GM12878 (cell line): ENCODE measurements around the gene NTM.

ENCODE experiments used
- BCL11A ChIP-seq: IDR thresholded peaks from 2 replicates; pipeline ENCODE4 v1.6.1; 2011; ENCODE audit warnings: low read depth, low read length
- JUND ChIP-seq: IDR thresholded peaks from 2 replicates; pipeline ENCODE4 v1.6.1; 2012; ENCODE audit warnings: low read depth, mild to moderate bottlenecking, low read length, improper control_type of control experiment, moderate library complexity
- NR2C2 ChIP-seq: IDR thresholded peaks from 2 replicates; pipeline ENCODE4 v1.6.1; 2011; ENCODE audit warnings: borderline replicate concordance, low read depth; ENCODE audit not compliant: control insufficient read depth, insufficient read length
- REST ChIP-seq: IDR thresholded peaks from 2 replicates; pipeline ENCODE4 v1.6.1; 2012; ENCODE audit warnings: mild to moderate bottlenecking, low read depth, low read length
- TF ChIP-seq, protein P1 (sequence below), 3 experiments: IDR thresholded peaks in 2 of 3; conservative IDR thresholded peaks in 1 of 3; 2 replicates each; pipeline ENCODE4 v1.5.1; 2011; ENCODE audit warnings: low read depth in 3 of 3, low read length in 3 of 3, mild to moderate bottlenecking in 3 of 3, control low read depth in 2 of 3, moderate library complexity in 2 of 3, inconsistent platforms in 1 of 3, mixed read lengths in 1 of 3; ENCODE audit not compliant: control insufficient read depth in 2 of 3, insufficient read depth in 1 of 3; ENCODE audit errors: extremely low read depth in 1 of 3

- TF ChIP-seq, protein P1, sequence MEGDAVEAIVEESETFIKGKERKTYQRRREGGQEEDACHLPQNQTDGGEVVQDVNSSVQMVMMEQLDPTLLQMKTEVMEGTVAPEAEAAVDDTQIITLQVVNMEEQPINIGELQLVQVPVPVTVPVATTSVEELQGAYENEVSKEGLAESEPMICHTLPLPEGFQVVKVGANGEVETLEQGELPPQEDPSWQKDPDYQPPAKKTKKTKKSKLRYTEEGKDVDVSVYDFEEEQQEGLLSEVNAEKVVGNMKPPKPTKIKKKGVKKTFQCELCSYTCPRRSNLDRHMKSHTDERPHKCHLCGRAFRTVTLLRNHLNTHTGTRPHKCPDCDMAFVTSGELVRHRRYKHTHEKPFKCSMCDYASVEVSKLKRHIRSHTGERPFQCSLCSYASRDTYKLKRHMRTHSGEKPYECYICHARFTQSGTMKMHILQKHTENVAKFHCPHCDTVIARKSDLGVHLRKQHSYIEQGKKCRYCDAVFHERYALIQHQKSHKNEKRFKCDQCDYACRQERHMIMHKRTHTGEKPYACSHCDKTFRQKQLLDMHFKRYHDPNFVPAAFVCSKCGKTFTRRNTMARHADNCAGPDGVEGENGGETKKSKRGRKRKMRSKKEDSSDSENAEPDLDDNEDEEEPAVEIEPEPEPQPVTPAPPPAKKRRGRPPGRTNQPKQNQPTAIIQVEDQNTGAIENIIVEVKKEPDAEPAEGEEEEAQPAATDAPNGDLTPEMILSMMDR (IDR thresholded peaks at IDR 0.05 in 2 of 3, conservative IDR thresholded peaks at IDR 0.05 in 1 of 3; ENCODE audit: control insufficient read depth in 2 of 3, extremely low read depth in 1 of 3, insufficient read depth in 1 of 3, low read depth in 3 of 3, low read length in 3 of 3), result no peak
- no peak for TF ChIP-seq NR2C2
- no peak for TF ChIP-seq JUND
- no peak for TF ChIP-seq BCL11A
- no peak for TF ChIP-seq REST
Measured at GRCh38 chr11:132087148-132087547, 716.7 kb downstream of the NTM start.
